GM12878 (cell line): ENCODE measurements around the gene WDHD1. TPM values are rescaled to one million over a fixed set of nuclear protein-coding genes. Genes with fewer than 3 reads are reported as not detected.

ENCODE experiments used
- ATAC-seq: fragments of 200-7000 bp; cut with Tn5 transposase; 3 replicates; pipeline ENCODE4 v1.9.1; 2020; ENCODE audit warnings: mild to moderate bottlenecking, moderate library complexity
- BruUV-seq: library from RNA; stranded (reverse); fragments of 400-500 nt; replicated peaks from 2 replicates; lab custom pipeline; 2021; lab: Mats Ljungman, UMichigan
- CTCF ChIA-PET: fragments of 300-600 bp; sonication (Branson Sonifier 250); formaldehyde crosslinking; extraction: SDS; loops from one replicate; lab custom pipeline; 2021; ENCODE audit warnings: inconsistent platforms; lab: Yijun Ruan, JAX
- POLR2A ChIA-PET: fragments of 350-600 bp; formaldehyde crosslinking; extraction: SDS; loops from one replicate; lab custom pipeline; 2021; ENCODE audit warnings: inconsistent platforms; lab: Charles Lee
- RAD21 ChIA-PET: fragments of 300-600 bp; sonication (Branson Sonifier 250); formaldehyde crosslinking; loops from one replicate; lab custom pipeline; 2023; ENCODE audit warnings: antibody characterized with exemption; ENCODE audit not compliant: unreplicated experiment; lab: Charles Lee
- SMC1A ChIA-PET: fragments of 300-600 bp; sonication (Branson Sonifier 250); formaldehyde crosslinking; loops from one replicate; lab custom pipeline; 2023; ENCODE audit not compliant: unreplicated experiment, uncharacterized antibody; lab: Charles Lee
- DNase-seq: peaks from one replicate; pipeline ENCODE4 v3.0.0-alpha.2; 2011; ENCODE audit warnings: low read depth, low spot score
- FAIRE-seq: peaks from 3 replicates; lab custom pipeline; 2011; peaks lifted over from hg19 to GRCh38; lab: Jason Lieb, UNC
- H2AFZ ChIP-seq: 2 replicates; pipeline ENCODE4 v1.6.0; 2011; ENCODE audit warnings: low read depth, low read length, control low read depth; ENCODE audit not compliant: control insufficient read depth
- H3K27ac ChIP-seq: 2 replicates; pipeline ENCODE4 v1.5.1; 2011; ENCODE audit warnings: control low read depth; ENCODE audit not compliant: control insufficient read depth, insufficient read depth
- H3K27me3 ChIP-seq, 2 experiments: replicated peaks in 1 of 2; 2 replicates each; pipeline versions ENCODE4 v1.6.0 to v1.6.1; 2011; ENCODE audit warnings: low read length in 1 of 2; ENCODE audit not compliant: control insufficient read depth in 2 of 2, insufficient read depth in 2 of 2
- H3K36me3 ChIP-seq, 2 experiments: 2 replicates each; pipeline ENCODE4 v1.5.1; 2011; ENCODE audit warnings: low read length in 1 of 2; ENCODE audit not compliant: control insufficient read depth in 2 of 2, insufficient read depth in 2 of 2
- H3K4me1 ChIP-seq: 2 replicates; pipeline ENCODE4 v1.6.1; 2011; ENCODE audit warnings: mild to moderate bottlenecking, low read length, moderate library complexity, mixed read lengths; ENCODE audit not compliant: control insufficient read depth, insufficient read depth
- H3K4me2 ChIP-seq: 2 replicates; pipeline ENCODE4 v1.6.0; 2011; ENCODE audit warnings: control low read depth; ENCODE audit not compliant: control insufficient read depth, insufficient read depth
- H3K4me3 ChIP-seq: fragments of 200-600 bp; sonication (generic); 2 replicates; pipeline ENCODE4 v1.5.1; 2016
- H3K79me2 ChIP-seq: 2 replicates; pipeline ENCODE4 v1.6.0; 2011; ENCODE audit warnings: low read length; ENCODE audit not compliant: control insufficient read depth, insufficient read depth
- H3K9ac ChIP-seq: 2 replicates; pipeline ENCODE4 v1.8.0; 2011; ENCODE audit warnings: low read length, control low read depth, mixed read lengths; ENCODE audit not compliant: control insufficient read depth, insufficient read depth
- H3K9me3 ChIP-seq: replicated peaks from 3 replicates; pipeline ENCODE4 v1.5.1; 2011; ENCODE audit warnings: mild to moderate bottlenecking, low read length; ENCODE audit not compliant: control insufficient read depth, insufficient read depth
- H4K20me1 ChIP-seq: 2 replicates; pipeline ENCODE4 v1.6.0; 2011; ENCODE audit not compliant: control insufficient read depth, insufficient read depth
- ASH2L ChIP-seq: fragments of 300-600, 200-600 bp; sonication (generic); IDR thresholded peaks from 2 replicates; pipeline ENCODE4 v1.6.1; 2017; ENCODE audit warnings: low read depth, mild to moderate bottlenecking, borderline replicate concordance
- BACH1 ChIP-seq: fragments of 450-650 bp; IDR thresholded peaks from 2 replicates; pipeline ENCODE4 v1.6.1; 2017; ENCODE audit warnings: mild to moderate bottlenecking, borderline replicate concordance
- BCL3 ChIP-seq: IDR thresholded peaks from 2 replicates; pipeline ENCODE4 v1.6.1; 2011; ENCODE audit warnings: borderline replicate concordance, low read depth, mild to moderate bottlenecking, moderate library complexity, low read length; ENCODE audit not compliant: insufficient read depth, poor library complexity, severe bottlenecking
- BRCA1 ChIP-seq: IDR thresholded peaks from 2 replicates; pipeline ENCODE4 v1.6.1; 2011; ENCODE audit warnings: low read depth, low read length, improper control_type of control experiment
- EP300 ChIP-seq, 2 experiments: fragments of 150-350 bp in 1 of 2; IDR thresholded peaks; 2 replicates each; pipeline ENCODE4 v1.6.1; 2011 to 2012; ENCODE audit warnings: low read depth in 2 of 2, low read length in 2 of 2, borderline replicate concordance in 1 of 2, improper control_type of control experiment in 1 of 2, inconsistent platforms in 1 of 2; ENCODE audit not compliant: control insufficient read depth in 1 of 2
- IRF5 ChIP-seq: fragments of 450-650 bp; IDR thresholded peaks from 2 replicates; pipeline ENCODE4 v1.6.1; 2017; ENCODE audit warnings: borderline replicate concordance
- LARP7 ChIP-seq: fragments of 450-650 bp; IDR thresholded peaks from 2 replicates; pipeline ENCODE4 v1.6.1; 2017; ENCODE audit warnings: mild to moderate bottlenecking
- MYB ChIP-seq: fragments of 150-350 bp; IDR thresholded peaks from 2 replicates; pipeline ENCODE4 v1.6.1; 2014; ENCODE audit warnings: mild to moderate bottlenecking, low read depth, low read length, borderline replicate concordance
- NRF1 ChIP-seq: conservative IDR thresholded peaks from 2 replicates; pipeline ENCODE4 v1.6.1; 2011; ENCODE audit warnings: mild to moderate bottlenecking, low read depth, low read length, improper control_type of control experiment
- PML ChIP-seq: IDR thresholded peaks from 2 replicates; pipeline ENCODE4 v1.6.1; 2012; ENCODE audit warnings: low read length, inconsistent platforms
- RUNX3 ChIP-seq: IDR thresholded peaks from 2 replicates; pipeline ENCODE4 v1.6.1; 2012; ENCODE audit warnings: low read length, inconsistent platforms
- SMAD5 ChIP-seq: IDR thresholded peaks from 2 replicates; pipeline ENCODE4 v1.6.1; 2016; ENCODE audit warnings: antibody characterized with exemption, low read depth
- TCF12 ChIP-seq: IDR thresholded peaks from 2 replicates; pipeline ENCODE4 v1.6.1; 2011; ENCODE audit warnings: low read depth, mild to moderate bottlenecking, low read length
- ZBED1 ChIP-seq: IDR thresholded peaks from 2 replicates; pipeline ENCODE4 v1.6.1; 2016; ENCODE audit warnings: borderline replicate concordance
- ZZZ3 ChIP-seq: IDR thresholded peaks from 2 replicates; pipeline ENCODE4 v1.6.1; 2011; ENCODE audit warnings: low read depth; ENCODE audit not compliant: control insufficient read depth, insufficient read length
- WGBS: methylation state at CpG from one replicate; pipeline ENCODE4 v1.1.6; 2016; ENCODE audit warnings: low lambda C conversion rate; ENCODE audit not compliant: insufficient replicate concordance, insufficient coverage; ENCODE audit errors: missing lambda C conversion rate; 5-methylcytosine and 5-hydroxymethylcytosine counted together
- in situ Hi-C: fragments of 300-500 bp; cut with MboI; formaldehyde crosslinking; loops from 9 replicates; pipeline ENCODE4 v1.14.3; 2018; ENCODE audit warnings: mixed read lengths
- intact Hi-C: fragments of 100-400 bp; cut with micrococcal nuclease; formaldehyde crosslinking; loops from one replicate; pipeline ENCODE4 v1.14.2; 2022; ENCODE audit not compliant: unreplicated experiment
- polyA plus RNA-seq, 11 experiments: library from polyadenylated mRNA; depleted of rRNA in 4 of 11; unstranded in 6 of 11; stranded (reverse) in 5 of 11; fragments of >200 nt; fragmentation: Nextera tagmentation in 4 of 11; fragmentation: Illumina TruSeq in 1 of 11; extraction: Ambion mirVana in 4 of 11; extraction: Trizol in 1 of 11; gene quantifications; 1 replicate in 1 of 11; 2 replicates in 10 of 11; pipeline versions ENCODE4 v1.2.1 to v1.2.3, GENCODE V29; 2011 to 2016; ENCODE audit warnings: inconsistent platforms in 2 of 11, missing spikeins in 2 of 11, low read depth in 1 of 11
- total RNA-seq, 4 experiments: library from RNA; depleted of rRNA in 3 of 4; stranded (reverse); fragments of >200 nt in 3 of 4; fragmentation: Illumina TruSeq in 1 of 4; extraction: Trizol in 1 of 4; gene quantifications; 2 replicates each; pipeline versions ENCODE4 v1.2.1 to v1.2.3, GENCODE V29; 2013 to 2021

The WDHD1 gene
- total and polyA plus RNA-seq, 10 of the 15 experiments (the other 5 are each of a cell fraction or from before 2014, with no cell fraction given), result 11.3 to 50.5 (median 32.6) TPM

GRCh38 chr14:55052269-55052930, 25.5 kb upstream of the WDHD1 start (continued):
- peak; percentile 33; the same call in 1 of the 2 replicates for TF ChIP-seq RUNX3

- POLR2A ChIA-PET, result interaction anchor here (0.8 to 3.1 kb wide), 17 partner anchors 8 to 140 kb away, joined by 3 to 48 read pairs (median 4); partner anchors contain the start of genes DLGAP5, SOCS4 and WDHD1
- H3K79me2 ChIP-seq, result peaks cover 51% of the 10 kb centered on the region
- peak within 1 kb of the TSS; percentile 90 for H2AFZ ChIP-seq
- H3K9ac ChIP-seq, result peak within 1 kb of the TSS; percentile 99
- no peaks in the 10 kb centered on the region; the same call in 1 of the 2 replicates for H3K4me1 ChIP-seq
- H3K27me3 ChIP-seq, result no peaks in the 10 kb centered on the region
- BruUV-seq, result no TSS peak
- peak within 1 kb of the TSS; percentile 82 for H3K4me3 ChIP-seq
- SMC1A ChIA-PET, result interaction anchor here (0.8 to 5.8 kb wide), 24 partner anchors 10 to 149 kb away, joined by 3 to 98 read pairs (median 6); partner anchors contain the start of genes GCH1 and WDHD1
- 2% methylated on average over 86 of the region's 98 CpGs for WGBS
- no peaks in the 10 kb centered on the region; the same call in 2 of the 3 replicates for H3K9me3 ChIP-seq
- intact Hi-C loops (loop anchor here (2.0 kb wide), 2 partner anchors 17 to 51 kb away; no protein-coding TSS in a partner anchor), in situ Hi-C loops (no loop called here)
- peaks cover 0 to 5% of the 10 kb centered on the region in 2 experiments; a peak in 2 of 4 replicates for H3K36me3 ChIP-seq
- CTCF ChIA-PET, result interaction anchor here (0.6 to 3.4 kb wide), 42 partner anchors 8 to 303 kb away, joined by 3 to 44 read pairs (median 6); partner anchors contain the start of genes FBXO34, SOCS4 and WDHD1
- peak; percentile 93 for ATAC-seq
- H4K20me1 ChIP-seq, result no peaks in the 10 kb centered on the region
- RAD21 ChIA-PET, result interaction anchor here (0.7 to 3.6 kb wide), 23 partner anchors 8 to 302 kb away, joined by 3 to 49 read pairs (median 8); partner anchors contain the start of genes DLGAP5, SOCS4 and WDHD1
- peak; percentile 66 for FAIRE-seq
- H3K4me2 ChIP-seq, result peak within 1 kb of the TSS; percentile 80
- H3K27ac ChIP-seq, result peak within 1 kb of the TSS; percentile 99
- peak; percentile 63 for DNase-seq
- TF ChIP-seq TCF12, result peak; percentile 96
- peak; percentile 26; the same call in 1 of the 2 replicates for TF ChIP-seq ZBED1
- 0 out of 2 replicates have a peak, but pooled peaks have one; percentile 12 for TF ChIP-seq BRCA1
- TF ChIP-seq EP300 (IDR thresholded peaks at IDR 0.05; ENCODE audit: borderline replicate concordance in 1 of 2, control insufficient read depth in 1 of 2, low read depth in 2 of 2, low read length in 2 of 2), result peak; percentile 37 to 41; a peak in 2 of 4 replicates
- TF ChIP-seq ASH2L, result 0 out of 2 replicates have a peak, but pooled peaks have one; percentile 57
- TF ChIP-seq IRF5, result no peak
- peak; percentile 94 for TF ChIP-seq SMAD5
- peak; percentile 45 for TF ChIP-seq BCL3
- peak; percentile 98 for TF ChIP-seq LARP7
- no peak for TF ChIP-seq MYB
- TF ChIP-seq ZZZ3, result no peak
- TF ChIP-seq NRF1, result peak; percentile 6; the same call in 1 of the 2 replicates
- peak; percentile 51; the same call in 1 of the 2 replicates for TF ChIP-seq BACH1
- TF ChIP-seq PML, result peak; percentile 98
Measured at GRCh38 chr14:55051423-55052268, 24.7 kb upstream of the WDHD1 start, which contains the start of gene MAPK1IP1L. MAPK1IP1L (plus strand) TSS chr14:55051647; CDS start chr14:55061684, 10,037 bp downstream.
